Right lobe of liver (tissue), 4 donors: ENCODE results near the gene DHRS1.

ENCODE experiments used
- CTCF ChIP-seq, 4 donors: fragments of 200-600 bp in 3 of 4; fragments of 450-650 bp in 1 of 4; IDR thresholded peaks; one replicate each; pipeline versions ENCODE4 v1.5.1 to v1.8.0; 2016 to 2022; ENCODE audit warnings: antibody characterized with exemption in 4 of 4, mild to moderate bottlenecking in 2 of 4
- POLR2A ChIP-seq: fragments of 450-650 bp; IDR thresholded peaks from one replicate; pipeline ENCODE4 v1.6.1; 2017; ENCODE audit warnings: antibody characterized with exemption, mild to moderate bottlenecking
- donor health status: DM: no; HTN: no; CAD: no.
- donor health status: DM: no; HTN: no; CAD: no.
- donor health status: DM: no; HTN: yes; CAD: no.

GRCh38 chr14:24315243-24315806 lies 15.7 kb upstream of the DHRS1 start:
- TF ChIP-seq CTCF (IDR thresholded peaks at IDR 0.05) (no peak), POLR2A (no peak)
